ENCODE data around the gene DHX57.
"Not testable (repeated sequence)": the region's sequence is repeated elsewhere in the genome, so short reads cannot be mapped to it uniquely, and the experiment has no call there.

DHX57 gene

DNA sequence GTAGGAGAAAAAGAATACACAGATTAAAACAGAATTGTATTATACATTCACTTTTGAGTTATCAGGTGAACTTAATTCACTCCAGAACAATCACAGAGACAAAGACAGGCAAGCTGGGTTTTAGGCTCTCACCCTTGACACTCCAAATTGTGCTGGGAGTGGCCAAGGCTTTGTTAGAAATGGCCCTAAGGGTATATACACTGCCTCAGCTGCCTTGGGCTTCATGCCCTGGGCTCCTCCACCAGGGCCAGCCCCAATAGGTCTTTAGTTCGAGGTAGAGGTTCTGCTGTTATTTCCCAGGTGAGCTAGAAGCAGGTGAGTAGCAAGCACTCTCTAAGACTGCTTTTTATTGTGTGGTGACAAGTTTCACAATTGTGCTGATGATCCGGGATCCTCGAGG, 77.8 kb downstream of the DHX57 start:
- no peak overlapping the region for H3K4me3 ChIP-seq (replicated peaks; ENCODE audit: insufficient read depth, low read length)
- no peak for DNase-seq (ENCODE audit: low read depth in 1 of 2, low spot score in 1 of 2)
- no peak overlapping the region for H3K27ac ChIP-seq (replicated peaks)
- no peaks in the 10 kb centered on the region for H3K27me3 ChIP-seq (ENCODE audit: insufficient read depth, poor library complexity, severe bottlenecking)
- no peak for TF ChIP-seq SPI1 (IDR thresholded peaks at IDR 0.05; ENCODE audit: borderline replicate concordance, low read depth)
- no peak for TF ChIP-seq POLR2AphosphoS5 (IDR thresholded peaks at IDR 0.05; ENCODE audit: low read depth)
- no peak for TF ChIP-seq GABPA (IDR thresholded peaks at IDR 0.05; ENCODE audit: low read depth)
- TF ChIP-seq, protein P1, sequence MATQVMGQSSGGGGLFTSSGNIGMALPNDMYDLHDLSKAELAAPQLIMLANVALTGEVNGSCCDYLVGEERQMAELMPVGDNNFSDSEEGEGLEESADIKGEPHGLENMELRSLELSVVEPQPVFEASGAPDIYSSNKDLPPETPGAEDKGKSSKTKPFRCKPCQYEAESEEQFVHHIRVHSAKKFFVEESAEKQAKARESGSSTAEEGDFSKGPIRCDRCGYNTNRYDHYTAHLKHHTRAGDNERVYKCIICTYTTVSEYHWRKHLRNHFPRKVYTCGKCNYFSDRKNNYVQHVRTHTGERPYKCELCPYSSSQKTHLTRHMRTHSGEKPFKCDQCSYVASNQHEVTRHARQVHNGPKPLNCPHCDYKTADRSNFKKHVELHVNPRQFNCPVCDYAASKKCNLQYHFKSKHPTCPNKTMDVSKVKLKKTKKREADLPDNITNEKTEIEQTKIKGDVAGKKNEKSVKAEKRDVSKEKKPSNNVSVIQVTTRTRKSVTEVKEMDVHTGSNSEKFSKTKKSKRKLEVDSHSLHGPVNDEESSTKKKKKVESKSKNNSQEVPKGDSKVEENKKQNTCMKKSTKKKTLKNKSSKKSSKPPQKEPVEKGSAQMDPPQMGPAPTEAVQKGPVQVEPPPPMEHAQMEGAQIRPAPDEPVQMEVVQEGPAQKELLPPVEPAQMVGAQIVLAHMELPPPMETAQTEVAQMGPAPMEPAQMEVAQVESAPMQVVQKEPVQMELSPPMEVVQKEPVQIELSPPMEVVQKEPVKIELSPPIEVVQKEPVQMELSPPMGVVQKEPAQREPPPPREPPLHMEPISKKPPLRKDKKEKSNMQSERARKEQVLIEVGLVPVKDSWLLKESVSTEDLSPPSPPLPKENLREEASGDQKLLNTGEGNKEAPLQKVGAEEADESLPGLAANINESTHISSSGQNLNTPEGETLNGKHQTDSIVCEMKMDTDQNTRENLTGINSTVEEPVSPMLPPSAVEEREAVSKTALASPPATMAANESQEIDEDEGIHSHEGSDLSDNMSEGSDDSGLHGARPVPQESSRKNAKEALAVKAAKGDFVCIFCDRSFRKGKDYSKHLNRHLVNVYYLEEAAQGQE (IDR thresholded peaks at IDR 0.05; ENCODE audit: insufficient replicate concordance, low read depth): no peak
- TF ChIP-seq, protein P2, sequence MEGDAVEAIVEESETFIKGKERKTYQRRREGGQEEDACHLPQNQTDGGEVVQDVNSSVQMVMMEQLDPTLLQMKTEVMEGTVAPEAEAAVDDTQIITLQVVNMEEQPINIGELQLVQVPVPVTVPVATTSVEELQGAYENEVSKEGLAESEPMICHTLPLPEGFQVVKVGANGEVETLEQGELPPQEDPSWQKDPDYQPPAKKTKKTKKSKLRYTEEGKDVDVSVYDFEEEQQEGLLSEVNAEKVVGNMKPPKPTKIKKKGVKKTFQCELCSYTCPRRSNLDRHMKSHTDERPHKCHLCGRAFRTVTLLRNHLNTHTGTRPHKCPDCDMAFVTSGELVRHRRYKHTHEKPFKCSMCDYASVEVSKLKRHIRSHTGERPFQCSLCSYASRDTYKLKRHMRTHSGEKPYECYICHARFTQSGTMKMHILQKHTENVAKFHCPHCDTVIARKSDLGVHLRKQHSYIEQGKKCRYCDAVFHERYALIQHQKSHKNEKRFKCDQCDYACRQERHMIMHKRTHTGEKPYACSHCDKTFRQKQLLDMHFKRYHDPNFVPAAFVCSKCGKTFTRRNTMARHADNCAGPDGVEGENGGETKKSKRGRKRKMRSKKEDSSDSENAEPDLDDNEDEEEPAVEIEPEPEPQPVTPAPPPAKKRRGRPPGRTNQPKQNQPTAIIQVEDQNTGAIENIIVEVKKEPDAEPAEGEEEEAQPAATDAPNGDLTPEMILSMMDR (IDR thresholded peaks at IDR 0.05; ENCODE audit: insufficient read depth, low read length): no peak

DNA sequence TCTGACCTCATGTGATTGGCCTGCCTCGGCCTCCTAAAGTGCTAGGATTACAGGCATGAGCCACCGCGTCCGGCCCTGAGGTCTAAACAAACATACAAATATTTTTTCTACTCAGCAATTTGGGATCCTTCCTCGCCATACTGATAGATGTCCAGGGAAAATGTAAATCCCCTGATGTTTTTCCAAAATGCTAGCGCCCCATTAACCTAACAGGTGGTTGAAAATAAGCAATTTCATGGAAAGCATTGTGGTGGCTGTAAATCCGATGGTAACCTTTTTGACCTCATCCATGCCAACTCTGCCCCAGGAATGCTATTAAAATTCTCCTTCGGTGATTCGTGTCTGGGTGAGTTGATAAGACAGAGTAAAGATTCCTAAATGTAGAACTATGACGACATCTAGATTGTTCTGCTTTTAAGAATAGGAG, 78.5 kb downstream of the DHX57 start:
- TF ChIP-seq, protein P1 (IDR thresholded peaks at IDR 0.05; ENCODE audit: insufficient replicate concordance, low read depth): no peak
- TF ChIP-seq, protein P2 (IDR thresholded peaks at IDR 0.05; ENCODE audit: insufficient read depth, low read length): no peak
- no peak for TF ChIP-seq POLR2AphosphoS5 (IDR thresholded peaks at IDR 0.05; ENCODE audit: low read depth)
- Histone ChIP-seq H3K4me3 (replicated peaks; ENCODE audit: insufficient read depth, low read length) (no peak overlapping the region), H3K27ac (replicated peaks) (no peak overlapping the region), H3K27me3 (ENCODE audit: insufficient read depth, poor library complexity, severe bottlenecking) (no peaks in the 10 kb centered on the region)
- no peak for DNase-seq (ENCODE audit: low read depth in 1 of 2, low spot score in 1 of 2)

DNA sequence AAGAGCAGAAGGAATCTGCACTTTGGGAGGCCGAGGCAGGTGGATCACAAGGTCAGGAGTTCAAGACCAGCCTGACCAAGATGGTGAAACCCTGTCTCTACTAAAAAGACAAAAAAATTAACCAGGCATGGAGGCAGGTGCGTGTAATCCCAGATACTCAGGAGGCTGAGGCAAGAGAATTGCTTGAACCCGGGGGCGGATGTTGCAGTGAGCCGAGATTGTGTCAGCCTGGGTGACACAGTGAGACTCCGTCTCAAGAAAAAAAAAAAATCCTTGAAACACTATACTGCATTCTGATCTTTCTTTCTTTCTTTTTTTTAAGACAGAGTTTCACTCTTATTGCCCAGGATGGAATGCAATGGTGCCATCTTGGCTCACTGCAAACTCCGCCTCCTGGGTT, 80.7 kb downstream of the DHX57 start:
- DNase-seq (ENCODE audit: low read depth in 1 of 2, low spot score in 1 of 2); H3K27ac ChIP-seq (replicated peaks); H3K4me3 ChIP-seq (replicated peaks; ENCODE audit: insufficient read depth, low read length); H3K27me3 ChIP-seq (ENCODE audit: insufficient read depth, poor library complexity, severe bottlenecking): not testable (repeated sequence)

GRCh38 chr2:38794235-38794946, 81.3 kb downstream of the DHX57 start:
- Histone ChIP-seq H3K27ac (replicated peaks) (no peak overlapping the region), H3K27me3 (ENCODE audit: insufficient read depth, poor library complexity, severe bottlenecking) (no peaks in the 10 kb centered on the region), H3K4me3 (replicated peaks; ENCODE audit: insufficient read depth, low read length) (no peak overlapping the region)
- no peak for DNase-seq (ENCODE audit: low read depth in 1 of 2, low spot score in 1 of 2)
- no peak for TF ChIP-seq POLR2AphosphoS5 (IDR thresholded peaks at IDR 0.05; ENCODE audit: low read depth)
- TF ChIP-seq SPI1 (IDR thresholded peaks at IDR 0.05; ENCODE audit: borderline replicate concordance, low read depth): no peak
- TF ChIP-seq, protein P2 (IDR thresholded peaks at IDR 0.05; ENCODE audit: insufficient read depth, low read length): no peak
- TF ChIP-seq GABPA (IDR thresholded peaks at IDR 0.05; ENCODE audit: low read depth): no peak
- TF ChIP-seq, protein P1 (IDR thresholded peaks at IDR 0.05; ENCODE audit: insufficient replicate concordance, low read depth): no peak

All from HL-60 (cell line).